GM12878 (cell line): ENCODE results near the gene PRKACG. TPM values are rescaled to one million over a fixed set of nuclear protein-coding genes. Genes with fewer than 3 reads are reported as not detected.

ENCODE experiments used
- ATAC-seq: fragments of 200-7000 bp; cut with Tn5 transposase; 3 replicates; pipeline ENCODE4 v1.9.1; 2020; ENCODE audit warnings: mild to moderate bottlenecking, moderate library complexity
- BruUV-seq: library from RNA; stranded (reverse); fragments of 400-500 nt; replicated peaks from 2 replicates; lab custom pipeline; 2021; lab: Mats Ljungman, UMichigan
- CTCF ChIA-PET: fragments of 300-600 bp; sonication (Branson Sonifier 250); formaldehyde crosslinking; extraction: SDS; loops from one replicate; lab custom pipeline; 2021; ENCODE audit warnings: inconsistent platforms; lab: Yijun Ruan, JAX
- POLR2A ChIA-PET: fragments of 350-600 bp; formaldehyde crosslinking; extraction: SDS; loops from one replicate; lab custom pipeline; 2021; ENCODE audit warnings: inconsistent platforms; lab: Charles Lee
- RAD21 ChIA-PET: fragments of 300-600 bp; sonication (Branson Sonifier 250); formaldehyde crosslinking; loops from one replicate; lab custom pipeline; 2023; ENCODE audit warnings: antibody characterized with exemption; ENCODE audit not compliant: unreplicated experiment; lab: Charles Lee
- SMC1A ChIA-PET: fragments of 300-600 bp; sonication (Branson Sonifier 250); formaldehyde crosslinking; loops from one replicate; lab custom pipeline; 2023; ENCODE audit not compliant: unreplicated experiment, uncharacterized antibody; lab: Charles Lee
- DNase-seq: peaks from one replicate; pipeline ENCODE4 v3.0.0-alpha.2; 2011; ENCODE audit warnings: low read depth, low spot score
- FAIRE-seq: peaks from 3 replicates; lab custom pipeline; 2011; peaks lifted over from hg19 to GRCh38; lab: Jason Lieb, UNC
- H2AFZ ChIP-seq: 2 replicates; pipeline ENCODE4 v1.6.0; 2011; ENCODE audit warnings: low read depth, low read length, control low read depth; ENCODE audit not compliant: control insufficient read depth
- H3K27ac ChIP-seq: 2 replicates; pipeline ENCODE4 v1.5.1; 2011; ENCODE audit warnings: control low read depth; ENCODE audit not compliant: control insufficient read depth, insufficient read depth
- H3K27me3 ChIP-seq, 2 experiments: replicated peaks in 1 of 2; 2 replicates each; pipeline versions ENCODE4 v1.6.0 to v1.6.1; 2011; ENCODE audit warnings: low read length in 1 of 2; ENCODE audit not compliant: control insufficient read depth in 2 of 2, insufficient read depth in 2 of 2
- H3K36me3 ChIP-seq, 2 experiments: 2 replicates each; pipeline ENCODE4 v1.5.1; 2011; ENCODE audit warnings: low read length in 1 of 2; ENCODE audit not compliant: control insufficient read depth in 2 of 2, insufficient read depth in 2 of 2
- H3K4me1 ChIP-seq: 2 replicates; pipeline ENCODE4 v1.6.1; 2011; ENCODE audit warnings: mild to moderate bottlenecking, low read length, moderate library complexity, mixed read lengths; ENCODE audit not compliant: control insufficient read depth, insufficient read depth
- H3K4me2 ChIP-seq: 2 replicates; pipeline ENCODE4 v1.6.0; 2011; ENCODE audit warnings: control low read depth; ENCODE audit not compliant: control insufficient read depth, insufficient read depth
- H3K4me3 ChIP-seq: fragments of 200-600 bp; sonication (generic); 2 replicates; pipeline ENCODE4 v1.5.1; 2016
- H3K79me2 ChIP-seq: 2 replicates; pipeline ENCODE4 v1.6.0; 2011; ENCODE audit warnings: low read length; ENCODE audit not compliant: control insufficient read depth, insufficient read depth
- H3K9ac ChIP-seq: 2 replicates; pipeline ENCODE4 v1.8.0; 2011; ENCODE audit warnings: low read length, control low read depth, mixed read lengths; ENCODE audit not compliant: control insufficient read depth, insufficient read depth
- H3K9me3 ChIP-seq: replicated peaks from 3 replicates; pipeline ENCODE4 v1.5.1; 2011; ENCODE audit warnings: mild to moderate bottlenecking, low read length; ENCODE audit not compliant: control insufficient read depth, insufficient read depth
- H4K20me1 ChIP-seq: 2 replicates; pipeline ENCODE4 v1.6.0; 2011; ENCODE audit not compliant: control insufficient read depth, insufficient read depth
- CTCF ChIP-seq, 3 experiments: IDR thresholded peaks in 2 of 3; conservative IDR thresholded peaks in 1 of 3; 2 replicates each; pipeline ENCODE4 v1.5.1; 2011; ENCODE audit warnings: low read depth in 3 of 3, low read length in 3 of 3, mild to moderate bottlenecking in 3 of 3, control low read depth in 2 of 3, moderate library complexity in 2 of 3, inconsistent platforms in 1 of 3, mixed read lengths in 1 of 3; ENCODE audit not compliant: control insufficient read depth in 2 of 3, insufficient read depth in 1 of 3; ENCODE audit errors: extremely low read depth in 1 of 3
- ELK1 ChIP-seq: IDR thresholded peaks from 2 replicates; pipeline ENCODE4 v1.6.1; 2012; ENCODE audit warnings: low read depth, low read length, improper control_type of control experiment
- IRF4 ChIP-seq: IDR thresholded peaks from 2 replicates; pipeline ENCODE4 v1.6.1; 2011; ENCODE audit warnings: low read depth, low read length
- MTA2 ChIP-seq: fragments of 450-650 bp; IDR thresholded peaks from 2 replicates; pipeline ENCODE4 v1.6.1; 2016; ENCODE audit warnings: low read depth, mild to moderate bottlenecking, moderate library complexity
- NR2C1 ChIP-seq: fragments of 450-650 bp; IDR thresholded peaks from 2 replicates; pipeline ENCODE4 v1.6.1; 2017; ENCODE audit warnings: antibody characterized with exemption, mild to moderate bottlenecking, moderate library complexity
- RAD21 ChIP-seq: IDR thresholded peaks from 2 replicates; pipeline ENCODE4 v1.6.1; 2011; ENCODE audit warnings: mild to moderate bottlenecking, low read depth, low read length, moderate library complexity; ENCODE audit not compliant: insufficient read depth
- RB1 ChIP-seq: fragments of 450-650 bp; formaldehyde crosslinking; IDR thresholded peaks from 2 replicates; pipeline ENCODE4 v1.6.1; 2017; ENCODE audit warnings: mild to moderate bottlenecking, borderline replicate concordance
- RELA ChIP-seq: fragments of 450-650 bp; IDR thresholded peaks from 2 replicates; pipeline ENCODE4 v1.8.0; 2014; ENCODE audit warnings: borderline replicate concordance; ENCODE audit not compliant: partially characterized antibody
- SMAD5 ChIP-seq: IDR thresholded peaks from 2 replicates; pipeline ENCODE4 v1.6.1; 2016; ENCODE audit warnings: antibody characterized with exemption, low read depth
- ZSCAN29 ChIP-seq: fragments of 450-650 bp; IDR thresholded peaks from 2 replicates; pipeline ENCODE4 v1.6.1; 2017; ENCODE audit warnings: mild to moderate bottlenecking, moderate library complexity
- WGBS: methylation state at CpG from one replicate; pipeline ENCODE4 v1.1.6; 2016; ENCODE audit warnings: low lambda C conversion rate; ENCODE audit not compliant: insufficient replicate concordance, insufficient coverage; ENCODE audit errors: missing lambda C conversion rate; 5-methylcytosine and 5-hydroxymethylcytosine counted together
- in situ Hi-C: fragments of 300-500 bp; cut with MboI; formaldehyde crosslinking; loops from 9 replicates; pipeline ENCODE4 v1.14.3; 2018; ENCODE audit warnings: mixed read lengths
- intact Hi-C: fragments of 100-400 bp; cut with micrococcal nuclease; formaldehyde crosslinking; loops from one replicate; pipeline ENCODE4 v1.14.2; 2022; ENCODE audit not compliant: unreplicated experiment
- polyA plus RNA-seq, 11 experiments: library from polyadenylated mRNA; depleted of rRNA in 4 of 11; unstranded in 6 of 11; stranded (reverse) in 5 of 11; fragments of >200 nt; fragmentation: Nextera tagmentation in 4 of 11; fragmentation: Illumina TruSeq in 1 of 11; extraction: Ambion mirVana in 4 of 11; extraction: Trizol in 1 of 11; gene quantifications; 1 replicate in 1 of 11; 2 replicates in 10 of 11; pipeline versions ENCODE4 v1.2.1 to v1.2.3, GENCODE V29; 2011 to 2016; ENCODE audit warnings: inconsistent platforms in 2 of 11, missing spikeins in 2 of 11, low read depth in 1 of 11
- total RNA-seq, 4 experiments: library from RNA; depleted of rRNA in 3 of 4; stranded (reverse); fragments of >200 nt in 3 of 4; fragmentation: Illumina TruSeq in 1 of 4; extraction: Trizol in 1 of 4; gene quantifications; 2 replicates each; pipeline versions ENCODE4 v1.2.1 to v1.2.3, GENCODE V29; 2013 to 2021
- TF ChIP-seq, protein P1 (sequence below): fragments of 450-650 bp; IDR thresholded peaks from 2 replicates; pipeline ENCODE4 v1.6.1; 2017; ENCODE audit warnings: antibody characterized with exemption, mild to moderate bottlenecking, moderate library complexity
- TF ChIP-seq, protein P2 (sequence below): fragments of 450-650 bp; IDR thresholded peaks from 2 replicates; pipeline ENCODE4 v1.6.1; 2016; ENCODE audit warnings: mild to moderate bottlenecking, moderate library complexity, borderline replicate concordance

PRKACG gene
- total and polyA plus RNA-seq, 10 of the 15 experiments (the other 5 are each of a cell fraction or from before 2014, with no cell fraction given) = not detected

DNA sequence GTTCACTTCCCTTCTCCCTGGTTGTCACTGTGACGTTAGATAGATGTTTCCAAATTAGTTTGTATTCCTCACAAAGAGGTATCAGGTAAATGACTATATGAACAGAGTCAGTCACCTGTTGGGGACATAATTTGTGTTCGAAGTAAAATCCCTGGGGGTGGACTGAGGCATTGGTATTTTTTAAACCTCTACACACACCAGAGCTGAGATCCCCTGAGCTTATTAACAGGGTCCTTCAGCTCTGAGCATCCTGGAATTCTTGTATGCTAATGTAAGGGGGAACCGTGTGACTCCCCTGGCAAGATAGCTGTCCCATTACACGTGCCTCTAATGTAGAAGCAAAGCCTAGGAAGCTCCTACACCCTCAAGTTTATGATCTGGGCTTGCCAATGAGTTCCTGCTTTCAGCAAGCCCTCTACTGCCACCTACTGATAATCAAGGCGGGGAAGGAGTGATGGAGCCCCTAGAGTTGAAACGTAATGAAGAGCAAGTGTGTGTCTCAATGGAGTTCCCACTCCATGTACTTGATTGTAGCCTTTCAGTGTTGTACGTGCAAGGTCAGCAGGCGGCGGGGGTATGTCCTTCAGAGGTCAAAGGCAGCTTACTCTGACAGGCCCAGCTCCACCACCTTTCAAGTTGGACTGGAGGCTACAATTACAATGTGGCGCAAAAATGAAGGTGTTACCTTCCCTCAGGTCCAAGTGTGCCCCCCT, 14.4 kb downstream of the PRKACG start:
- H3K27ac ChIP-seq = no peak overlapping the region
- ATAC-seq (peak; percentile 99), DNase-seq (peak; percentile 66), FAIRE-seq (peak; percentile 98)
- H2AFZ ChIP-seq = no peak overlapping the region; the same call in 1 of the 2 replicates
- no peaks in the 10 kb centered on the region for H3K27me3 ChIP-seq
- peaks cover 11% of the 10 kb centered on the region for H3K4me1 ChIP-seq
- 27% methylated on average over 10 of the region's 10 CpGs for WGBS
- H3K4me2 ChIP-seq = no peak overlapping the region
- SMC1A ChIA-PET = interaction anchor here (0.5 to 2.2 kb wide), 32 partner anchors 13 to 421 kb away, joined by 3 to 15 read pairs (median 4); no protein-coding TSS in a partner anchor
- POLR2A ChIA-PET = no interaction called here
- intact Hi-C loops = loop anchor here (1.0 to 5.0 kb wide), 8 partner anchors 47 to 415 kb away; partner anchors contain the start of gene PIP5K1B
- H4K20me1 ChIP-seq = no peaks in the 10 kb centered on the region
- CTCF ChIA-PET = interaction anchor here (0.6 to 4.4 kb wide), 57 partner anchors 9 to 570 kb away, joined by 3 to 39 read pairs (median 4); partner anchors contain the start of gene PIP5K1B
- no peak overlapping the region for H3K9ac ChIP-seq
- no TSS peak for BruUV-seq
- H3K36me3 ChIP-seq = no peaks in the 10 kb centered on the region
- RAD21 ChIA-PET = interaction anchor here (0.5 to 3.1 kb wide), 23 partner anchors 16 to 491 kb away, joined by 3 to 44 read pairs (median 4); no protein-coding TSS in a partner anchor
- no peak overlapping the region for H3K4me3 ChIP-seq
- H3K79me2 ChIP-seq = no peaks in the 10 kb centered on the region
- in situ Hi-C loops = loop anchor here (5.0 to 10.0 kb wide), 5 partner anchors 152 to 417 kb away; partner anchors contain the start of gene PIP5K1B
- H3K9me3 ChIP-seq = no peaks in the 10 kb centered on the region
- TF ChIP-seq ZSCAN29 (no peak), MTA2 (no peak), RAD21 (peak; percentile 99), NR2C1 (no peak), RELA (peak; percentile 34), SMAD5 (no peak), IRF4 (no peak), CTCF (IDR thresholded peaks at IDR 0.05 in 2 of 3, conservative IDR thresholded peaks at IDR 0.05 in 1 of 3; ENCODE audit: control insufficient read depth in 2 of 3, extremely low read depth in 1 of 3, insufficient read depth in 1 of 3, low read depth in 3 of 3, low read length in 3 of 3) (peak; percentile 84 to 91 (median 89)), ELK1 (no peak), RB1 (0 out of 2 replicates have a peak, but pooled peaks have one; percentile 28)
- TF ChIP-seq, protein P1, sequence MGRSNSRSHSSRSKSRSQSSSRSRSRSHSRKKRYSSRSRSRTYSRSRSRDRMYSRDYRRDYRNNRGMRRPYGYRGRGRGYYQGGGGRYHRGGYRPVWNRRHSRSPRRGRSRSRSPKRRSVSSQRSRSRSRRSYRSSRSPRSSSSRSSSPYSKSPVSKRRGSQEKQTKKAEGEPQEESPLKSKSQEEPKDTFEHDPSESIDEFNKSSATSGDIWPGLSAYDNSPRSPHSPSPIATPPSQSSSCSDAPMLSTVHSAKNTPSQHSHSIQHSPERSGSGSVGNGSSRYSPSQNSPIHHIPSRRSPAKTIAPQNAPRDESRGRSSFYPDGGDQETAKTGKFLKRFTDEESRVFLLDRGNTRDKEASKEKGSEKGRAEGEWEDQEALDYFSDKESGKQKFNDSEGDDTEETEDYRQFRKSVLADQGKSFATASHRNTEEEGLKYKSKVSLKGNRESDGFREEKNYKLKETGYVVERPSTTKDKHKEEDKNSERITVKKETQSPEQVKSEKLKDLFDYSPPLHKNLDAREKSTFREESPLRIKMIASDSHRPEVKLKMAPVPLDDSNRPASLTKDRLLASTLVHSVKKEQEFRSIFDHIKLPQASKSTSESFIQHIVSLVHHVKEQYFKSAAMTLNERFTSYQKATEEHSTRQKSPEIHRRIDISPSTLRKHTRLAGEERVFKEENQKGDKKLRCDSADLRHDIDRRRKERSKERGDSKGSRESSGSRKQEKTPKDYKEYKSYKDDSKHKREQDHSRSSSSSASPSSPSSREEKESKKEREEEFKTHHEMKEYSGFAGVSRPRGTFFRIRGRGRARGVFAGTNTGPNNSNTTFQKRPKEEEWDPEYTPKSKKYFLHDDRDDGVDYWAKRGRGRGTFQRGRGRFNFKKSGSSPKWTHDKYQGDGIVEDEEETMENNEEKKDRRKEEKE = no peak
- TF ChIP-seq, protein P2, sequence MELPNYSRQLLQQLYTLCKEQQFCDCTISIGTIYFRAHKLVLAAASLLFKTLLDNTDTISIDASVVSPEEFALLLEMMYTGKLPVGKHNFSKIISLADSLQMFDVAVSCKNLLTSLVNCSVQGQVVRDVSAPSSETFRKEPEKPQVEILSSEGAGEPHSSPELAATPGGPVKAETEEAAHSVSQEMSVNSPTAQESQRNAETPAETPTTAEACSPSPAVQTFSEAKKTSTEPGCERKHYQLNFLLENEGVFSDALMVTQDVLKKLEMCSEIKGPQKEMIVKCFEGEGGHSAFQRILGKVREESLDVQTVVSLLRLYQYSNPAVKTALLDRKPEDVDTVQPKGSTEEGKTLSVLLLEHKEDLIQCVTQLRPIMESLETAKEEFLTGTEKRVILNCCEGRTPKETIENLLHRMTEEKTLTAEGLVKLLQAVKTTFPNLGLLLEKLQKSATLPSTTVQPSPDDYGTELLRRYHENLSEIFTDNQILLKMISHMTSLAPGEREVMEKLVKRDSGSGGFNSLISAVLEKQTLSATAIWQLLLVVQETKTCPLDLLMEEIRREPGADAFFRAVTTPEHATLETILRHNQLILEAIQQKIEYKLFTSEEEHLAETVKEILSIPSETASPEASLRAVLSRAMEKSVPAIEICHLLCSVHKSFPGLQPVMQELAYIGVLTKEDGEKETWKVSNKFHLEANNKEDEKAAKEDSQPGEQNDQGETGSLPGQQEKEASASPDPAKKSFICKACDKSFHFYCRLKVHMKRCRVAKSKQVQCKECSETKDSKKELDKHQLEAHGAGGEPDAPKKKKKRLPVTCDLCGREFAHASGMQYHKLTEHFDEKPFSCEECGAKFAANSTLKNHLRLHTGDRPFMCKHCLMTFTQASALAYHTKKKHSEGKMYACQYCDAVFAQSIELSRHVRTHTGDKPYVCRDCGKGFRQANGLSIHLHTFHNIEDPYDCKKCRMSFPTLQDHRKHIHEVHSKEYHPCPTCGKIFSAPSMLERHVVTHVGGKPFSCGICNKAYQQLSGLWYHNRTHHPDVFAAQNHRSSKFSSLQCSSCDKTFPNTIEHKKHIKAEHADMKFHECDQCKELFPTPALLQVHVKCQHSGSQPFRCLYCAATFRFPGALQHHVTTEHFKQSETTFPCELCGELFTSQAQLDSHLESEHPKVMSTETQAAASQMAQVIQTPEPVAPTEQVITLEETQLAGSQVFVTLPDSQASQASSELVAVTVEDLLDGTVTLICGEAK = no peak
